ENCODE measurements around the gene SPATA9.

SPATA9 gene

GRCh38 chr5:95615164-95615467, 67.7 kb downstream of the SPATA9 start:
- DNase-seq = no peak

GRCh38 chr5:95613514-95613913, 69.3 kb downstream of the SPATA9 start:
- no peak for DNase-seq

DNA sequence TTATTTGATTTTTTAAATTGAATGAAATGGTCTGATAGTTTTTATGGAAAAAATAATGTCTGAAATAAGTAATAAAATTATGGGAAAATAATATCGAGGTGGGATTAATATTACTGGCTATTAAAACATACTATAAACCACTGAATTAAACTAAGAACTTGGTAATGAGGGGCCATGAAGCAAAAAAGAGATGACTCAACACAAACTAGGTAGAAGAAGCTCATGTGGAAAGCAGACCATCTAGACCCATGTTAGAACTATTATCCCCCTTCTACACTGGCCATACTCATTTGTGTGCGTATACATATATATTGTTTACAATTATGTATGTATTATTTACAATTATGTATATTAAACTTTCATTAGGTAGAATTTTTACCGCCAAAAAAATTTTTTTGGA, 71.4 kb downstream of the SPATA9 start:
- no peak for DNase-seq

DNA sequence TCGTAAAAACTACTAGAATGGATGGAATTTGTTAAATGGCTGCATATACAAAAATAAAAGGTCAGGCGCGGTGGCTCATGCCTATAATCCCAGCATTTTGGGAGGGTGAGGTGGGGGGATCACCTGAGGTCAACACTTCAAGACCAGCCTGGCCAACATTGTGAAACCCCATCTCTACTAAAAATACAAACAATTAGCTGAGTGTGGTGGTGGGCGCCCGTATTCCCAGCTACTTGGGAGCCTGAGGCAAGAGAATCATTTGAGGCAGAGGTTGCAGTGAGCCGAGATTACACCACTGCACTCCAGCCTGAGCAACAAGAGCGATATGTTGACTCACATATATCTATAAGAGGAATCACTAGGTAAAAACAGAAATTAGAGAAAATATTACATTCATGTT, 72.2 kb downstream of the SPATA9 start:
- DNase-seq = no peak

DNA sequence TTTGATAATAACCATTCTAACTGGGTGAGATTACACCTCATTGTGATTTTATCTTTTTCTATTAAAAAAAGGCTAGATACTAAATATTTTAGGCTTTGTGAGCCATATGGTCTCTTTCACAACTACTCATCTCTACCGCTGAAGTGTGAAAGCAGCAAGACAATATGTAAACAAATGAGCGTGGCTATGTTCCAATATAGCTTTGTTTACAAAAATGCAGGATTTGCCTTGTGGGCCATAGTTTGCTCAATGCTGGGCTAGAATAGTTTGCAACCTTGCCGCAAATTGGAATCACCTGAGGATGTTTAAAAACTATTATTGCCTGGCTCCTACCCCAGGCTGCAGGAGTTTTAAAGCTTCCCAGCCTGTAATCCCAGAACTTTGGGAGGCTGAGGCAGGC, 73.1 kb downstream of the SPATA9 start:
- no peak for DNase-seq

Data from stimulated activated naive CD4-positive, alpha-beta T cell (primary cell).